Measurements from ENCODE around the gene HOXA3.

The HOXA3 gene

GRCh38 chr7:27106181-27106900, 46.0 kb downstream of the HOXA3 start:
- no peak overlapping the region for H3K4me3 ChIP-seq (ENCODE audit: low read depth, low read length)
- H2BK12ac ChIP-seq (ENCODE audit: low read length) = no peak overlapping the region
- peaks cover 92% of the 10 kb centered on the region for H3K27me3 ChIP-seq (ENCODE audit: insufficient read depth, low read length)
- H3K9ac ChIP-seq (ENCODE audit: low read length) = no peak overlapping the region
- H2BK120ac ChIP-seq (ENCODE audit: insufficient read depth, low read length, poor library complexity) = no peak overlapping the region
- no CpG with 5 or more reads among the region's 44 CpGs for WGBS (ENCODE audit: extremely low coverage, insufficient coverage, insufficient read length)
- no peak overlapping the region for H4K12ac ChIP-seq (ENCODE audit: low read depth, low read length)
- peaks cover 18% of the 10 kb centered on the region for H3K9me3 ChIP-seq (ENCODE audit: insufficient read depth, low read depth, low read length)
- H2AFZ ChIP-seq (ENCODE audit: insufficient read depth, low read length, poor library complexity) = no peak overlapping the region
- no peaks in the 10 kb centered on the region for H3K36me3 ChIP-seq (ENCODE audit: control insufficient read depth in 1 of 2, insufficient read depth in 2 of 2, low read length in 2 of 2)
- H4K8ac ChIP-seq (ENCODE audit: low read depth, low read length) = no peak overlapping the region
- H3K18ac ChIP-seq (ENCODE audit: low read length) = no peak overlapping the region
- H4K91ac ChIP-seq (ENCODE audit: low read depth, low read length) = no peak overlapping the region
- H3K4me2 ChIP-seq (ENCODE audit: low read length) = peak overlapping the region; percentile 23
- peaks cover 6 to 7% of the 10 kb centered on the region in 2 experiments for H3K4me1 ChIP-seq (ENCODE audit: control insufficient read depth in 1 of 2, insufficient read depth in 2 of 2, low read length in 2 of 2)
- H3K4ac ChIP-seq (ENCODE audit: low read depth, low read length) = no peak overlapping the region
- H3K23ac ChIP-seq (ENCODE audit: low read length) = no peak overlapping the region
- H2BK5ac ChIP-seq (ENCODE audit: low read depth, low read length, poor library complexity) = no peak overlapping the region
- H3K14ac ChIP-seq (ENCODE audit: low read length) = no peak overlapping the region
- H2AK5ac ChIP-seq (ENCODE audit: low read length) = no peak overlapping the region
- H3K79me2 ChIP-seq (ENCODE audit: control insufficient read depth, insufficient read depth, low read length, poor library complexity) = no peaks in the 10 kb centered on the region
- no peak overlapping the region for H3K27ac ChIP-seq (ENCODE audit: low read depth, low read length)
- no peaks in the 10 kb centered on the region for H3K79me1 ChIP-seq (ENCODE audit: low read length)
- DNase-seq = peak in 1 of 2 donors; percentile 48

- H3K4ac ChIP-seq (ENCODE audit: low read depth, low read length) = no peak overlapping the region
- no CpG with 5 or more reads among the region's 13 CpGs for WGBS (ENCODE audit: extremely low coverage, insufficient coverage, insufficient read length)
- no peaks in the 10 kb centered on the region for H3K79me2 ChIP-seq (ENCODE audit: control insufficient read depth, insufficient read depth, low read length, poor library complexity)
Measured at GRCh38 chr7:27105301-27106031, 46.9 kb downstream of the HOXA3 start.

DNA sequence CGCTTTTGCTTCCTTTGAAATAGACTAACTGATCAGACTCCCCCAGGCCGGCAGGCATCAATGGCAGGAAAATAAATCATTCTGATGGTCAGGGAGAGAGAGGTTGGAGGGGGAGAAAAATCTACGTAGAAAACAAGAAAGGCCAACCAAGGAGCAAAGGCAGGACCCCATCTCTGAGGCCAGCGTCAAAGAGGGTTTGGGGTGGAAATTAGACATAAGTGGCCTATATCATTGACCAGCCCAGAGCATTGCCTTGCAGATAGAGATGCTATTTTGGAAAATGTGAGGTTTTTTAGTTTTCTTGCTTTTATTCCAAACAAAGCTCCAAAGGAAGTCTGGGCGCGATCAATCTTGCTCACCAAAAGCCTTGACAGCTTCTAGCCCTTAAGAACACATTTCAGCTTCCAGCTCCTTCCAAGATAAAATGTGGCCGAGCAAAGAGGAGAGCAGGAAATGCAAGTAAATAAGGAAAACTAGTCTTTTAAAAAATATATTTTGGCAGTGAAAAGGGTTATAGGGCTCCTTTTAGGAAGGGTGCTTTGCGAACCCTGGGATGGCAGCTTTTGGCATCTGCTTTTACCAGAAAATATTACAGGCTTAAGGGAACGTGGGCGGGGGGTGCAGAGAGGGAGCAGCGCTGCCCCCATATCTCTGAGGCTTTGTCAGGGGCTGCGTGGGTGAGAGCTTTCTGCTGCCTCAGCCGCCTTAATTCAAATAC, 47.9 kb downstream of the HOXA3 start:
- Histone ChIP-seq H3K4ac (ENCODE audit: low read depth, low read length) (no peak overlapping the region), H4K12ac (ENCODE audit: low read depth, low read length) (no peak overlapping the region), H3K27ac (ENCODE audit: low read depth, low read length) (no peak overlapping the region), H3K27me3 (ENCODE audit: insufficient read depth, low read length) (peaks cover 87% of the 10 kb centered on the region), H2BK120ac (ENCODE audit: insufficient read depth, low read length, poor library complexity) (no peak overlapping the region), H2AFZ (ENCODE audit: insufficient read depth, low read length, poor library complexity) (no peak overlapping the region), H3K79me1 (ENCODE audit: low read length) (no peaks in the 10 kb centered on the region), H3K36me3 (ENCODE audit: control insufficient read depth in 1 of 2, insufficient read depth in 2 of 2, low read length in 2 of 2) (no peaks in the 10 kb centered on the region), H2BK12ac (ENCODE audit: low read length) (no peak overlapping the region), H4K8ac (ENCODE audit: low read depth, low read length) (no peak overlapping the region), H3K23ac (ENCODE audit: low read length) (no peak overlapping the region), H3K14ac (ENCODE audit: low read length) (no peak overlapping the region), H3K9ac (ENCODE audit: low read length) (no peak overlapping the region), H3K4me3 (ENCODE audit: low read depth, low read length) (no peak overlapping the region), H3K4me1 (ENCODE audit: control insufficient read depth in 1 of 2, insufficient read depth in 2 of 2, low read length in 2 of 2) (peaks cover 3 to 4% of the 10 kb centered on the region in 2 experiments), H3K18ac (ENCODE audit: low read length) (no peak overlapping the region), H2AK5ac (ENCODE audit: low read length) (no peak overlapping the region), H2BK5ac (ENCODE audit: low read depth, low read length, poor library complexity) (no peak overlapping the region), H3K4me2 (ENCODE audit: low read length) (no peak overlapping the region), H3K79me2 (ENCODE audit: control insufficient read depth, insufficient read depth, low read length, poor library complexity) (no peaks in the 10 kb centered on the region), H4K91ac (ENCODE audit: low read depth, low read length) (no peak overlapping the region), H3K9me3 (ENCODE audit: insufficient read depth, low read depth, low read length) (peaks cover 10% of the 10 kb centered on the region)
- DNase-seq = no peak
- no CpG with 5 or more reads among the region's 13 CpGs for WGBS (ENCODE audit: extremely low coverage, insufficient coverage, insufficient read length)

More at GRCh38 chr7:27105301-27106031, 46.9 kb downstream of the HOXA3 start:
- Histone ChIP-seq H3K4me2 (ENCODE audit: low read length) (no peak overlapping the region), H2AFZ (ENCODE audit: insufficient read depth, low read length, poor library complexity) (no peak overlapping the region), H2BK5ac (ENCODE audit: low read depth, low read length, poor library complexity) (no peak overlapping the region), H3K79me1 (ENCODE audit: low read length) (no peaks in the 10 kb centered on the region), H4K12ac (ENCODE audit: low read depth, low read length) (no peak overlapping the region), H3K23ac (ENCODE audit: low read length) (no peak overlapping the region), H3K27me3 (ENCODE audit: insufficient read depth, low read length) (peaks cover 93% of the 10 kb centered on the region), H3K18ac (ENCODE audit: low read length) (no peak overlapping the region), H3K36me3 (ENCODE audit: control insufficient read depth in 1 of 2, insufficient read depth in 2 of 2, low read length in 2 of 2) (no peaks in the 10 kb centered on the region), H3K14ac (ENCODE audit: low read length) (no peak overlapping the region), H3K27ac (ENCODE audit: low read depth, low read length) (no peak overlapping the region), H3K9ac (ENCODE audit: low read length) (no peak overlapping the region), H3K4me1 (ENCODE audit: control insufficient read depth in 1 of 2, insufficient read depth in 2 of 2, low read length in 2 of 2) (peaks cover 5 to 6% of the 10 kb centered on the region in 2 experiments), H2BK12ac (ENCODE audit: low read length) (no peak overlapping the region), H4K8ac (ENCODE audit: low read depth, low read length) (no peak overlapping the region), H3K9me3 (ENCODE audit: insufficient read depth, low read depth, low read length) (peaks cover 15% of the 10 kb centered on the region), H3K4me3 (ENCODE audit: low read depth, low read length) (no peak overlapping the region), H2AK5ac (ENCODE audit: low read length) (no peak overlapping the region), H4K91ac (ENCODE audit: low read depth, low read length) (no peak overlapping the region), H2BK120ac (ENCODE audit: insufficient read depth, low read length, poor library complexity) (no peak overlapping the region)
- DNase-seq = no peak

DNA sequence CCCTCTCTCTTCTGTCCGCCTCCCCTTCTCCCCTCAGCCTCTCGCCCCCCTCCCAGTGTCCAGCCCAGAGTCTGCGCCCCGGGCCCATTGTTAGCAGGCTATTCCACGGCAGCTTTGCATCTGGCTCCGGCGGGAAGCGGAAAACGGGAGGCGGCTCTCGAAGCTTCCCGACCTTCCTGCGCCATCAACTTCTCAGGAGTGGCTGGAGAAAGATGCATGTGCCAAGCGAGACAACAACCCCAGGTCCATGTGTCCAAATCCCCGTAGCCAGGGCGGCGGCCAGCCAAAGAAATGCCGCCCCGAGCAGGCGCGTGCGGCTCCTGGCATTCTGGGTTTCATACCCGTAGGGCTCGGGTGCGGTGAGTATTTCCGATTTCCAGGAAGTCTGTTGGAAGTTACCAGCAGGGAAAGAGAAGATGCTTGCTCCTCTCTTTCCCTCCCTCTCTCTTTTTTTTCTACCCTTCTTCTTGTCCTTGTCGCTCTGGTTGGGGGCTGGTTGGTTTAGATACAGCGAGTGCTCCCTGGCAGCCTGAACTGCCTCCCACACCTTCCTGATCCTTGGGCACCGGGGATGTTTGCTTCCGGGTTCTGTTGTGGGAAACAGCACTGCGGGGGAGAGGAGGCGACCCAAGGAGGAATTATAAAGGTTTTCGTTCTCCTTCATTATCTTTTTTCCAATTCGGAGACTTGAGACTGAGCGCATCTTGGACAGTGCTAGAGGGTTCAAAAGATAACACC, 48.7 kb downstream of the HOXA3 start:
- Histone ChIP-seq H3K4me3 (ENCODE audit: low read depth, low read length) (no peak overlapping the region), H3K9ac (ENCODE audit: low read length) (no peak overlapping the region), H3K79me1 (ENCODE audit: low read length) (no peaks in the 10 kb centered on the region), H3K23ac (ENCODE audit: low read length) (no peak overlapping the region), H3K4me2 (ENCODE audit: low read length) (no peak overlapping the region), H3K4me1 (ENCODE audit: control insufficient read depth in 1 of 2, insufficient read depth in 2 of 2, low read length in 2 of 2) (peaks cover 3 to 4% of the 10 kb centered on the region in 2 experiments), H4K91ac (ENCODE audit: low read depth, low read length) (no peak overlapping the region), H3K18ac (ENCODE audit: low read length) (no peak overlapping the region), H4K8ac (ENCODE audit: low read depth, low read length) (no peak overlapping the region), H2BK12ac (ENCODE audit: low read length) (no peak overlapping the region), H2BK120ac (ENCODE audit: insufficient read depth, low read length, poor library complexity) (no peak overlapping the region), H3K4ac (ENCODE audit: low read depth, low read length) (no peak overlapping the region), H2AK5ac (ENCODE audit: low read length) (no peak overlapping the region), H3K27me3 (ENCODE audit: insufficient read depth, low read length) (peaks cover 85% of the 10 kb centered on the region), H3K14ac (ENCODE audit: low read length) (no peak overlapping the region), H3K36me3 (ENCODE audit: control insufficient read depth in 1 of 2, insufficient read depth in 2 of 2, low read length in 2 of 2) (no peaks in the 10 kb centered on the region), H3K27ac (ENCODE audit: low read depth, low read length) (no peak overlapping the region), H2BK5ac (ENCODE audit: low read depth, low read length, poor library complexity) (no peak overlapping the region), H4K12ac (ENCODE audit: low read depth, low read length) (no peak overlapping the region), H3K9me3 (ENCODE audit: insufficient read depth, low read depth, low read length) (peaks cover 10% of the 10 kb centered on the region), H2AFZ (ENCODE audit: insufficient read depth, low read length, poor library complexity) (no peak overlapping the region), H3K79me2 (ENCODE audit: control insufficient read depth, insufficient read depth, low read length, poor library complexity) (no peaks in the 10 kb centered on the region)
- peak in 1 of 2 donors; percentile 18 for DNase-seq
- WGBS (ENCODE audit: extremely low coverage, insufficient coverage, insufficient read length) = no CpG with 5 or more reads among the region's 35 CpGs
